GM12891 (cell line): ENCODE results near the gene TLNRD1.
A peak's percentile ranks its signal among the peaks of the same experiment; 100 is the strongest.

Source experiments
- DNase-seq: peaks from one replicate; pipeline ENCODE4 v3.0.0; 2011; ENCODE audit warnings: low spot score; ENCODE audit not compliant: insufficient read length
- FAIRE-seq: peaks from 2 replicates; lab custom pipeline; 2011; peaks lifted over from hg19 to GRCh38; lab: Jason Lieb, UNC
- PAX5 ChIP-seq: IDR thresholded peaks from 2 replicates; pipeline ENCODE4 v1.6.1; 2011; ENCODE audit warnings: low read length, moderate library complexity, mild to moderate bottlenecking; ENCODE audit not compliant: insufficient read depth, severe bottlenecking
- POLR2A ChIP-seq: IDR thresholded peaks from 2 replicates; pipeline ENCODE4 v1.6.1; 2011; ENCODE audit warnings: low read depth, low read length, control low read depth
- POLR2AphosphoS5 ChIP-seq: IDR thresholded peaks from 2 replicates; pipeline ENCODE4 v1.6.1; 2011; ENCODE audit warnings: low read depth, low read length, control low read depth
- POU2F2 ChIP-seq: IDR thresholded peaks from 2 replicates; pipeline ENCODE4 v1.6.1; 2011; ENCODE audit warnings: low read depth, mild to moderate bottlenecking, control low read depth, low read length, moderate library complexity
- SPI1 ChIP-seq: IDR thresholded peaks from 2 replicates; pipeline ENCODE4 v1.6.1; 2011; ENCODE audit warnings: low read depth, low read length, control low read depth
- TAF1 ChIP-seq: IDR thresholded peaks from 2 replicates; pipeline ENCODE4 v1.6.1; 2011; ENCODE audit warnings: low read depth, low read length, control low read depth

The TLNRD1 gene

DNA sequence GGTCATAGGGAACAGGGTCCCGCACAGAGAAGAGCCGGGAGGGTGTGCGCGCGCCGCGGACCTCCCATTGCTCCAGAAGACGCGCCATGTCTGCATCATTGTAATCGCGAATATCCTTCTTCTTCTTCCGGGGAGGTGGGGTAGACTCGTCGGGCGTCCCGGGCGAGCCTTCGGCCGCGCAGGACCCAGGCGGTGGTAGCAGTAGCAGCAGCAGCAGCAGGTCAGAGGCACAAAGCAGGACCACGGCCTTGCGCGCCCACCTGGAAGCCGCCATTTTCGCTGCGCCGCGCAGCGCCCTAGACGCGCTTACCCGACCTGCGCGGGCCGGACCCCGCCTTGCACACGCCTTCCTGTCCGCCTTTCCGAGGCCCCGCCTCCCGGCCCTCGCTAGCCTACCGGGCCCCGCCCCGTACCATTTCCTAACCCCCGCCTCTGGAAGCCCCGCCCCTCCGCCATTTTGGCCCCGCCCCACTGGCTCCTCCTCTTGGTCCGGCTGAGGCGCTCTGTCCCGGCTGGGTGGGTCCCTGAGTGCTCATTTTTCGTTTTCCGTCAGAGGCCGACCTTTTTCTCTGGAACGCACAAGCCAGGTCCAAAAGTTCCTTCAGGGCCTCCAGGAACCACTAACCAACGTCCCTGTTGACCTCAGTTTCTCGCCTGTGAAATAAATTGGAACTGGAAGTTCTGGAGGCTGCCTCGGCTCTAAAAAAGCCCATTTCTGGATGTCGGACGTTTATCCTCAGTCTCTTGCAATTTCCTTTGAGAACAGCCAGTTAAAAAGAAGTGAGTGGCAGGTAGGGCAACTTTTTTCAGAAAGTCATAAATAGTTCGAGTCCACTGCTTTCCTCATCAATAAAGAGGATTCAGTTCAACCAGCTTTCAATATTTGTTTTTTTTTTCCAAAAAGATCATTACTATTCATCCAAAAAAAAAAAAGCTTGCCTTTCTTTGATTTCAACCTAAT, 10.9 kb upstream of the TLNRD1 start, which contains the start of gene MESD:
Gene MESD, minus strand, starts transcription at position 302 of the 961 bp plus-strand sequence. Its CDS starts 28 bp downstream, at position 274.
- TF ChIP-seq SPI1 (no peak), POLR2A (peak; percentile 96), POU2F2 (peak; percentile 60; the same call in 1 of the 2 replicates), TAF1 (peak; percentile 90), POLR2AphosphoS5 (peak; percentile 92), PAX5 (no peak)
- FAIRE-seq = peak; percentile 96
- DNase-seq = peak; percentile 92

DNA sequence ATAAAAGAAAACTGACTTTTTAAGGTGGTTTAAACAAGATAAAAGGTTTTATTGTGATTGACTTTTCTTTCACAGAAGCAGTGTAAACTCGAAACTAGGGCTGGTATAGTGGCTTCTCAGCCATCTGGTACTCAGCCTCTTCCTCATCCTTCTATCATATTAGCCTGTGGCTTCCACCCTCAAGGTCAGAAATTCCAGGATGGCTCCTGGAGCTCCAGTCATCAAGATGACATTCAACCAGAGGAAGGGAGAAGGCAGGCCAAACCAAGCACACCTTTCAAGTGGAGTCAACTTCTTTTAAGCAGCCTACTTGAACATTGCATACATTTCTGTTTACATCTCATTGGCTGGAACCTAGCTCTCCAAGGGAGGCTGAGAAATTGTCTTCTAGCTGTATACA, 9.8 kb upstream of the TLNRD1 start:
- FAIRE-seq (no peak), DNase-seq (no peak)
- TF ChIP-seq POLR2AphosphoS5 (no peak), TAF1 (no peak), POU2F2 (no peak), SPI1 (no peak), PAX5 (no peak), POLR2A (no peak)

GRCh38 chr15:80991421-80991820, 9.3 kb upstream of the TLNRD1 start:
- no peak for TF ChIP-seq TAF1
- TF ChIP-seq SPI1 = no peak
- no peak for TF ChIP-seq POLR2AphosphoS5
- no peak for TF ChIP-seq POU2F2
- TF ChIP-seq POLR2A = no peak
- no peak for TF ChIP-seq PAX5
- DNase-seq (no peak), FAIRE-seq (no peak)

DNA sequence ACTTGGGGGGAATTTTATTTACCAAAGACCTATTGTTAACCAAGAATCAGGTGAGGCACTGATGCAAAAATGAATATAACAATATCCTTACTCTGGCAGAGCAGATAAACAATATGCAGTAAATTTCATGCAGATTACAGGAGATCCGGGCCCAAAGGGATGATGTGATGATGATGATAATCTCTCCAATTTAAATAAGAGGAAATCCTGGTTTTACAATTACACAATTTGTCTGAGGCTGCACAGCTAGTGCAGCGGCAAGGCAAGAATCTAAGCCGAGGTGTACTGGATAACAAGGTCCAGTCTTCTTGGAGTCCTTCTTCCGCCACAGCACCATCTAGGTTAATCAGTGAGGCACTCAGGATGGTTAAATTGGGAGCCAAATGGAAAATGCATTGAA, 8.7 kb upstream of the TLNRD1 start:
- no peak for FAIRE-seq
- TF ChIP-seq SPI1 (no peak), POLR2AphosphoS5 (no peak), POU2F2 (no peak), POLR2A (no peak), TAF1 (no peak), PAX5 (no peak)
- no peak for DNase-seq

- DNase-seq (no peak), FAIRE-seq (no peak)
- TF ChIP-seq TAF1 (no peak), POLR2A (no peak), POLR2AphosphoS5 (no peak), POU2F2 (no peak), SPI1 (no peak), PAX5 (no peak)
These were observed 8.3 kb upstream of the TLNRD1 start for GRCh38 chr15:80992441-80992840.

GRCh38 chr15:80996247-80996646, 4.5 kb upstream of the TLNRD1 start:
- TF ChIP-seq TAF1 (no peak), SPI1 (no peak), POLR2AphosphoS5 (no peak), POLR2A (no peak), PAX5 (no peak), POU2F2 (no peak)
- FAIRE-seq = no peak
- no peak for DNase-seq

GRCh38 chr15:80997692-80998091, 3.0 kb upstream of the TLNRD1 start:
- no peak for TF ChIP-seq SPI1
- no peak for TF ChIP-seq POU2F2
- TF ChIP-seq PAX5 = no peak
- TF ChIP-seq POLR2A = no peak
- no peak for TF ChIP-seq TAF1
- TF ChIP-seq POLR2AphosphoS5 = no peak
- DNase-seq = no peak
- FAIRE-seq = no peak

DNA sequence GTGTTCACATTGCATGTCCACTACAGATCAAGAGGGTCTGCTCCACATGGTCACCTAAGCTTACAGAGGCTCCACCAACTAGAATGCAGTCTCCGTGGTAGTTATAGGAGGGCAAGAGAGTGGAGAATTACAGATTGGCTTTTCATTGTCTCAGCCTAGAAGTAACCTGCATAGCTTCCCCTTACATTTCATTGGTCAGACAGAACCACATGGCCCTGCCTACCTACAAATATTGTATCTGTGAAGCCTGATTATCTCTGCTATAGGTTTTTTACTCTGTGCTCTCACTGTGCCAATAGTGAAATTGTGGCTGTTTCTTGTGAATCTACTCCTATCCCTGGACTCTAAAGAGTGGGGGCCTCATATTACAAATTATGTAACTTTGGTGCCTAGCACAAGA, 2.5 kb upstream of the TLNRD1 start:
- TF ChIP-seq POLR2AphosphoS5 (no peak), TAF1 (no peak), PAX5 (no peak), SPI1 (no peak), POLR2A (no peak), POU2F2 (no peak)
- DNase-seq (no peak), FAIRE-seq (no peak)

DNA sequence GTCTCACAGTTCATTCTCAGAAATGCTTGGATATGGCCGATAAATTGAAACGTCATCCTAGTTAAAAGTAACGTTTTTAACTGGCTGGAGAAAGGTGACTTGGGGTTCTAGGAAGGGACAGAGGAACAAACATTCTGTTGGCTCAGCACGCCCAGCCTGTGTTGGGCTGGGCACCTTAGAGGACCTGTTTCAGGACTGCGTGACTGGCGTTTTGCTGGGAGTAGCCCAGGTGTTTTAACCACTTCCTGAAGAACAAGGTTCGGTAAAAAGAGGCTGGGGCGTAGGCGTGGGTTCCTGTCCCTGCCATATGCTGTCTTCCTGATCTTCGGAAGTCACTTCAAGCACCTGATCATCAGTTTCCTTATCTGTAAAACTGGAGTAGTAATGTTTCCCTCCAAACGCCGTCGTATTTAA, 1.1 kb upstream of the TLNRD1 start:
- DNase-seq = no peak
- peak; percentile 47; the same call in 1 of the 2 replicates for TF ChIP-seq SPI1
- TF ChIP-seq POLR2AphosphoS5 = peak; percentile 53; the same call in 1 of the 2 replicates
- TF ChIP-seq PAX5 = no peak
- peak; percentile 34; the same call in 1 of the 2 replicates for TF ChIP-seq POLR2A
- 0 out of 2 replicates have a peak, but pooled peaks have one; percentile 6 for TF ChIP-seq TAF1
- no peak for TF ChIP-seq POU2F2
- peak; percentile 88 for FAIRE-seq

- DNase-seq = no peak
- TF ChIP-seq SPI1 (no peak), POLR2AphosphoS5 (no peak), TAF1 (0 out of 2 replicates have a peak, but pooled peaks have one; percentile 16), PAX5 (no peak), POLR2A (no peak), POU2F2 (0 out of 2 replicates have a peak, but pooled peaks have one; percentile 19)
- no peak for FAIRE-seq
These were observed 539 bp upstream of the TLNRD1 start for GRCh38 chr15:81000144-81000623.
